Peyer's patch (tissue), 4 donors: ENCODE measurements around the gene CLDN16.

Experiments
- CTCF ChIP-seq, 6 experiments: fragments of 450-650 bp in 4 of 6; fragments of 200-600 bp in 2 of 6; sonication (generic) in 1 of 6; IDR thresholded peaks; one replicate each; pipeline ENCODE4 v1.5.1; 2017 to 2019; ENCODE audit warnings: antibody characterized with exemption in 6 of 6, mild to moderate bottlenecking in 3 of 6, moderate library complexity in 1 of 6
- POLR2A ChIP-seq, 2 donors: fragments of 450-650 bp; IDR thresholded peaks; one replicate each; pipeline ENCODE4 v1.5.1; 2017; ENCODE audit warnings: antibody characterized with exemption in 2 of 2, mild to moderate bottlenecking in 2 of 2, moderate library complexity in 2 of 2

GRCh38 chr3:190382082-190382481, 5.9 kb upstream of the CLDN16 start:
- TF ChIP-seq CTCF (IDR thresholded peaks at IDR 0.05) (no peak), POLR2A (IDR thresholded peaks at IDR 0.05) (no peak)
